Germinal center (tissue), 1 donor: Measurements from ENCODE around the gene GPR176.
"Not testable (repeated sequence)": the region's sequence is repeated elsewhere in the genome, so short reads cannot be mapped to it uniquely, and the experiment has no call there.

Experiments
- DNase-seq: peaks from one replicate; pipeline ENCODE4 v3.0.0; 2012; ENCODE audit warnings: mixed read lengths, low spot score

The GPR176 gene

GRCh38 chr15:39936187-39936586, 16.1 kb upstream of the GPR176 start:
- no peak for DNase-seq

GRCh38 chr15:39935241-39935640, 15.2 kb upstream of the GPR176 start:
- DNase-seq: no peak

- no peak for DNase-seq
Observed at GRCh38 chr15:39934397-39935071, 14.5 kb upstream of the GPR176 start.

GRCh38 chr15:39931615-39932014, 11.5 kb upstream of the GPR176 start:
- DNase-seq: no peak

GRCh38 chr15:39926526-39926925, 6.5 kb upstream of the GPR176 start:
- DNase-seq: no peak

GRCh38 chr15:39925112-39925842, 5.2 kb upstream of the GPR176 start:
- no peak for DNase-seq

- no peak for DNase-seq
Observed at GRCh38 chr15:39924437-39924836, 4.4 kb upstream of the GPR176 start.

- DNase-seq: no peak
Observed at GRCh38 chr15:39922462-39923092, 2.5 kb upstream of the GPR176 start.

GRCh38 chr15:39921274-39921638, 1.2 kb upstream of the GPR176 start:
- DNase-seq: no peak

- DNase-seq: peak; percentile 89
Observed at GRCh38 chr15:39920510-39921273, 626 bp upstream of the GPR176 start.

- DNase-seq: no peak
Observed at GRCh38 chr15:39919411-39919747, 687 bp downstream of the GPR176 start.

GRCh38 chr15:39918688-39919385, 1.2 kb downstream of the GPR176 start:
- no peak for DNase-seq

- DNase-seq: no peak
Observed at GRCh38 chr15:39914977-39915376, 5.1 kb downstream of the GPR176 start.

GRCh38 chr15:39909007-39909406, 11.1 kb downstream of the GPR176 start:
- no peak for DNase-seq

GRCh38 chr15:39908186-39908585, 11.9 kb downstream of the GPR176 start:
- DNase-seq: no peak

GRCh38 chr15:39907216-39907615, 12.8 kb downstream of the GPR176 start:
- DNase-seq: no peak

GRCh38 chr15:39904115-39904514, 16.0 kb downstream of the GPR176 start:
- no peak for DNase-seq

GRCh38 chr15:39898317-39898716, 21.7 kb downstream of the GPR176 start:
- no peak for DNase-seq

GRCh38 chr15:39896846-39897245, 23.2 kb downstream of the GPR176 start:
- DNase-seq: no peak

- DNase-seq: no peak
Observed at GRCh38 chr15:39896101-39896500, 24.0 kb downstream of the GPR176 start.

GRCh38 chr15:39893051-39893450, 27.0 kb downstream of the GPR176 start:
- not testable (repeated sequence) for DNase-seq

- no peak for DNase-seq
Observed at GRCh38 chr15:39892418-39892817, 27.6 kb downstream of the GPR176 start.
